ES-I3 (cell line): ENCODE measurements around the gene ADGRG6.

ENCODE experiments used
- H3K36me3 ChIP-seq: 2 replicates; pipeline ENCODE4 v1.6.1; 2013; ENCODE audit warnings: mild to moderate bottlenecking, low read length, control low read depth, moderate library complexity; ENCODE audit not compliant: insufficient read depth
- H3K4me1 ChIP-seq: 2 replicates; pipeline ENCODE4 v1.6.1; 2013; ENCODE audit warnings: mild to moderate bottlenecking, control low read depth, low read length; ENCODE audit not compliant: insufficient read depth
- H3K9ac ChIP-seq: 2 replicates; pipeline ENCODE4 v1.6.1; 2013; ENCODE audit warnings: low read depth, mild to moderate bottlenecking, low read length, moderate library complexity
- H3K9me3 ChIP-seq: 2 replicates; pipeline ENCODE4 v1.6.1; 2013; ENCODE audit warnings: mild to moderate bottlenecking, low read length, moderate library complexity; ENCODE audit not compliant: control insufficient read depth, insufficient read depth

Gene ADGRG6

DNA sequence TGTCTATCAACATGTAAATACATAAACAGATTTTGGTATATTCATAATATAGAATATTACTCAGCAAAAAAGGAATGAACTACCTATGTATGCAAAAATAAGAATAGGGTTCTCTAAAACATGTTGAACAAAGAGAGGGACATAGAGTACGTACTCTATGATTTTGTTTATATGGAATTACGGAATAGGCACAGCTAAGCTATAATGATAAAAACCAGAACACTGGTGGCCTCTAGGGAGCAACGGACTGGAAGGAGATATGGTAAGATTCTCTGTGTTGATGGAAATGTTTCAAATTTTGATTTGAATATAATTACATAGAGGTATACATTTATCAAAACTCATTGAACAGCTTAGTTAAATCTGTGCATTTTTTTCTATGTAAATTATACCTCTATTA lies 19.6 kb downstream of the ADGRG6 start:
- H3K36me3 ChIP-seq: no peaks in the 10 kb centered on the region
- H3K4me1 ChIP-seq: peaks cover 11% of the 10 kb centered on the region; the same call in 1 of the 2 replicates
- no peaks in the 10 kb centered on the region for H3K9me3 ChIP-seq
- H3K9ac ChIP-seq: no peak overlapping the region

DNA sequence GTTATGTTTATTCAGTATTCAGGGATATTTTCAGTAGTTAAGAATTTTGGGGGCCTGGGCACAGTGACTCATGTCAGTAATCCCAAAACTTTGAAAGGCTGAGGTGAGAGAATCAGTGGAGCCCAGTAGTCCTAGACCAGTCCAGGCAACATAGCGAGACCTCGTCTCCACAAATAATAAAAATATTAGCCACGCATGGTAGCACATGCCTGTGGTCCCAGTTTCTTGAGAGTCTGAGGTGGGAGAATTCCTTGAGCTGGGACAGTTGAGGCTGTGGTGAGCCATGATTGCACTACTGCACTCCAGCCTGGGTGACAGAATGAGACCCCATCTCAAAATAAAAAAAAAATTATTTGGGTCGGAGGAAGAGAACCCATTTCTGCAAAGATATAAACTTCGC lies 20.3 kb downstream of the ADGRG6 start:
- Histone ChIP-seq H3K36me3 (no peaks in the 10 kb centered on the region), H3K4me1 (peaks cover 11% of the 10 kb centered on the region; the same call in 1 of the 2 replicates), H3K9me3 (no peaks in the 10 kb centered on the region), H3K9ac (no peak overlapping the region)

GRCh38 chr6:142322504-142323198 lies 20.8 kb downstream of the ADGRG6 start:
- peaks cover 11% of the 10 kb centered on the region; the same call in 1 of the 2 replicates for H3K4me1 ChIP-seq
- no peak overlapping the region for H3K9ac ChIP-seq
- no peaks in the 10 kb centered on the region for H3K9me3 ChIP-seq
- H3K36me3 ChIP-seq: no peaks in the 10 kb centered on the region

DNA sequence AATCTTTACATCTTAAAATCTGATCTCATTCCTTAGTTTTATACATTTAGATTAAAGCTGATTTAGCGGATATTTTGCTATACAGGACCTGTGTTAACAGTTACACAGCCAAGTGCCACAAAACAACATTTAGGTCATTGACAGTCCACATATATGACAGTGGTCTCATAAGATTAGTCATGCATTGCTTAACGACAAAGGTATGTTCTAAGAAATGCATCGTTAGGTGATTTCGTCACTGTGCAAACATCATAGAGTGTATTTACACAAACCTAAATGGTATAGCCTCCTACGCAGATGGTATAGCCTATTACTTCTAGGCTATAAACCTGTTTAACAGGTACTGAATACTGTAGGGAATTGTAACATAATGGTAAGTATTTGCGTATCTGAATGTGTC lies 21.6 kb downstream of the ADGRG6 start:
- Histone ChIP-seq H3K9me3 (no peaks in the 10 kb centered on the region), H3K4me1 (peaks cover 11% of the 10 kb centered on the region; the same call in 1 of the 2 replicates), H3K9ac (no peak overlapping the region), H3K36me3 (no peaks in the 10 kb centered on the region)

DNA sequence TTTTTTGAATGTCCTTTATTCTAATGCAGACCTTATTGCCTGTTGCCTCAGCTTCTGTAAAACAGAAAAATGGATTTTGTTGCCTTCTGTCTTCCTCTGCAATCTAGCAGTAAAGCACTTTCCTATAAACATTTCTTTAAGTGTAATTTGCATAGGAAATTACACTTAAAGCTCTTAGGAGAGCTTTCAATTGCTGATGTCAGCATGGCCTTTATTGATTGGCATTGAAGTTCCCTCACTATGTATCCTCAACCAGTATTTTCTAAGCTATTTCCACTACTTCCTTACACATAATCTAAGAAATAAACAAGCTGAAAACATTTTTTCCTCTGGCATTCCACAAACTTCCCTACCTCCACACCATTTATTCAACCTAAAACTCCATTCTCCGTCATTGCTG lies 22.3 kb downstream of the ADGRG6 start:
- Histone ChIP-seq H3K9ac (no peak overlapping the region), H3K4me1 (peaks cover 18% of the 10 kb centered on the region), H3K36me3 (no peaks in the 10 kb centered on the region), H3K9me3 (no peaks in the 10 kb centered on the region)

- Histone ChIP-seq H3K9ac (no peak overlapping the region), H3K36me3 (no peaks in the 10 kb centered on the region), H3K4me1 (peaks cover 25% of the 10 kb centered on the region)
These were observed 23.3 kb downstream of the ADGRG6 start for GRCh38 chr6:142325111-142325510.

GRCh38 chr6:142326540-142326939 lies 24.7 kb downstream of the ADGRG6 start:
- no peaks in the 10 kb centered on the region for H3K9me3 ChIP-seq
- H3K9ac ChIP-seq: no peak overlapping the region
- H3K4me1 ChIP-seq: peaks cover 33% of the 10 kb centered on the region
- no peaks in the 10 kb centered on the region for H3K36me3 ChIP-seq

More at GRCh38 chr6:142325111-142325510, 23.3 kb downstream of the ADGRG6 start:
- no peaks in the 10 kb centered on the region for H3K9me3 ChIP-seq

- H3K4me1 ChIP-seq: peaks cover 30% of the 10 kb centered on the region
- H3K9me3 ChIP-seq: no peaks in the 10 kb centered on the region
- H3K36me3 ChIP-seq: no peaks in the 10 kb centered on the region
- no peak overlapping the region for H3K9ac ChIP-seq
These were observed 26.3 kb downstream of the ADGRG6 start for GRCh38 chr6:142328070-142328469.

GRCh38 chr6:142329486-142330113 lies 27.8 kb downstream of the ADGRG6 start:
- Histone ChIP-seq H3K9ac (no peak overlapping the region), H3K9me3 (no peaks in the 10 kb centered on the region), H3K4me1 (peaks cover 30% of the 10 kb centered on the region), H3K36me3 (no peaks in the 10 kb centered on the region)

DNA sequence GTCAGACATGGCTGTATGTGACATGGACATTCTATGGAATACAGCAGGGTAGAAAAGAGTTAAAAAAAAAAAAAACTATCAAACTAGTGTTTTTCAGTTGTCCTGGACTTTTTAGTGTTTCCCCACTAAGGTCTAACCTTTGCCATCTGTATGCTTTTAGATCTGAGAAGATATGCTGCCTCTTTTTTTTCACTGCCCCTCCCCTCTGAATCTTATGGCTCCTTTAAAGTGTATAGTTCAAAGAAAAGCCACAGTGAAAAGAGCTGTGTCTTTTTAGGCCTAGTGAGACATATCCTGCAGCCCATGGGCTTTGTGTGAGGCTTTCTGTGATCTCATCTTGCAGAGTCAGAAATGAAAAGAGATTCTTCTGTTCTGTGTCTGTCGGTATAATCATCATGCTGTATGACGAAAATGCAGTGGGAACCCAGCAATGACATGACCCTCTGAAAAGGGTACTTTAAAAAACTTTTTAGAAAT lies 29.3 kb downstream of the ADGRG6 start:
- Histone ChIP-seq H3K36me3 (no peaks in the 10 kb centered on the region), H3K4me1 (peaks cover 23% of the 10 kb centered on the region), H3K9ac (no peak overlapping the region)

GRCh38 chr6:142331601-142332000 lies 29.8 kb downstream of the ADGRG6 start:
- Histone ChIP-seq H3K9ac (no peak overlapping the region), H3K9me3 (no peaks in the 10 kb centered on the region), H3K4me1 (peaks cover 23% of the 10 kb centered on the region), H3K36me3 (no peaks in the 10 kb centered on the region)

More for the DNA sequence above, 29.3 kb downstream of the ADGRG6 start:
- no peaks in the 10 kb centered on the region for H3K9me3 ChIP-seq

- Histone ChIP-seq H3K4me1 (peaks cover 23% of the 10 kb centered on the region), H3K9me3 (no peaks in the 10 kb centered on the region), H3K36me3 (no peaks in the 10 kb centered on the region), H3K9ac (no peak overlapping the region)
These were observed 30.7 kb downstream of the ADGRG6 start for GRCh38 chr6:142332393-142333098.

DNA sequence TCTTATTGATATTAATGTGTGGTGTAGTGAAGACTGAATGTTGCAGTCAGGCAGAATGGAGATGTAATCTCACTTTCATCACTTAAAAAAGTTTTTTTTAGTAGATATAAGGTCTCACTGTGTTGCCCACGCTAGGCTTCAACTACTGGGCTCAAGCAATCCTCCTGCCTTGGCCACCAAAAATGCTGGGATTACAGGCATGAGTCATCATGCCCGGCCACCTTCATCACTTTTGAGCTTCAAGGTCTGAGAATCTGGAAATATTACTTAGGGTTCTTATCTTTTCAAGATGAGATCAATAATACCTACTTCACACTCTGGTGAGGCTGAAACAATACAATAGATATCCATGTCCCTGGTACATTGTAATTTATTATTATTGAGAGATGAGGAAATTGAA lies 31.6 kb downstream of the ADGRG6 start:
- Histone ChIP-seq H3K9me3 (no peaks in the 10 kb centered on the region), H3K4me1 (peaks cover 23% of the 10 kb centered on the region), H3K36me3 (no peaks in the 10 kb centered on the region), H3K9ac (no peak overlapping the region)

DNA sequence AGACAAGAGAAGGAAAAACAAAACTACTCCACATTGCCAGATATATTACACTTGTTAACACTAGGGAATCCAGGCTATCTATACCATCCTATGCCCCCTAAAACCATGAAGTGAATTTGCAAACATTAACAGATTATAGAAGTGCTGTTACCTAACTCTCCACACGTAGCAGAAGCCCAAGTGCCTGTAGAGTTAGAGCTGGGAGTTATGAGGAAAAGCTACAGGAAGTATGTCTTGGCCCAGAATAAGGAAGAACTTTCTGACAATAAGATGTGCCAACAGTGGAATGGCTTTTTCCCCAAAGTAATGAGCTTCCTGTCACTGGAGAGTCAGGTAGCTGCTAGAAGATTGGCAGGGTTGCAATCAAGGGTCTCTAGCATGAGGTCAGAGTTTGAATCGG lies 32.5 kb downstream of the ADGRG6 start:
- peaks cover 17% of the 10 kb centered on the region for H3K4me1 ChIP-seq
- no peaks in the 10 kb centered on the region for H3K9me3 ChIP-seq
- no peaks in the 10 kb centered on the region for H3K36me3 ChIP-seq
- H3K9ac ChIP-seq: no peak overlapping the region
